GM21528 (cell line): ENCODE measurements around the gene TMC6.
A peak's percentile ranks its signal among the peaks of the same experiment; 100 is the strongest.
"Not testable (repeated sequence)": the region's sequence is repeated elsewhere in the genome, so short reads cannot be mapped to it uniquely, and the experiment has no call there.

Source experiments
- ATAC-seq: cut with Tn5 transposase; IDR thresholded peaks from one replicate; pipeline ENCODE4 v1.9.1; 2021; ENCODE audit warnings: mild to moderate bottlenecking, moderate library complexity; ENCODE audit not compliant: unreplicated experiment, low FRiP score

The TMC6 gene

GRCh38 chr17:78128551-78129350 is at the start of gene TMC6:
TMC6 (minus strand) TSS chr17:78128755; CDS start chr17:78126832, 1,923 bp downstream.
- ATAC-seq: no peak

- ATAC-seq: peak; percentile 40
Observed at GRCh38 chr17:78176548-78177025, 48.0 kb upstream of the TMC6 start.

GRCh38 chr17:78175643-78175981 is 47.1 kb upstream of the TMC6 start:
- no peak for ATAC-seq

- ATAC-seq: no peak
Observed at GRCh38 chr17:78174870-78175642, 46.5 kb upstream of the TMC6 start.

- no peak for ATAC-seq
Observed at GRCh38 chr17:78174346-78174869, 45.9 kb upstream of the TMC6 start.

- no peak for ATAC-seq
Observed at GRCh38 chr17:78173097-78173715, 44.7 kb upstream of the TMC6 start.

- no peak for ATAC-seq
Observed at GRCh38 chr17:78172249-78173051, 43.9 kb upstream of the TMC6 start.

- not testable (repeated sequence) for ATAC-seq
Observed at GRCh38 chr17:78171591-78172248, 43.2 kb upstream of the TMC6 start.

GRCh38 chr17:78170692-78171590 is 42.4 kb upstream of the TMC6 start:
- no peak for ATAC-seq

GRCh38 chr17:78168903-78169793 is 40.6 kb upstream of the TMC6 start:
- ATAC-seq: no peak

GRCh38 chr17:78168242-78168902 is 39.8 kb upstream of the TMC6 start, which contains the start of gene SYNGR2:
SYNGR2 (plus strand) TSS chr17:78168581; CDS start chr17:78168617, 36 bp downstream.
- ATAC-seq: peak; percentile 50

- no peak for ATAC-seq
Observed at GRCh38 chr17:78166416-78166815, 37.9 kb upstream of the TMC6 start.

- no peak for ATAC-seq
Observed at GRCh38 chr17:78164748-78165607, 36.4 kb upstream of the TMC6 start.

- ATAC-seq: no peak
Observed at GRCh38 chr17:78163881-78164747, 35.6 kb upstream of the TMC6 start.

- ATAC-seq: no peak
Observed at GRCh38 chr17:78159575-78160158, 31.1 kb upstream of the TMC6 start.
